MCF 10A (cell line): Measurements from ENCODE around the gene PCSK1. TPM values are rescaled to one million over a fixed set of nuclear protein-coding genes. Genes with fewer than 3 reads are reported as not detected.

ENCODE experiments used
- BruUV-seq: library from RNA; stranded (reverse); fragments of 400-500 nt; replicated peaks from 2 replicates; lab custom pipeline; 2021; lab: Mats Ljungman, UMichigan
- CTCF ChIA-PET: fragments of 300-600 bp; sonication (Branson Sonifier 250); formaldehyde crosslinking; extraction: SDS; loops from one replicate; lab custom pipeline; 2021; ENCODE audit warnings: antibody characterized with exemption, inconsistent platforms; lab: Yijun Ruan, JAX
- POLR2A ChIA-PET: fragments of 300-600, 350-650 bp; sonication (Branson Sonifier 250); formaldehyde crosslinking; extraction: SDS; loops from one replicate; lab custom pipeline; 2020; ENCODE audit warnings: antibody characterized with exemption, inconsistent platforms; lab: Yijun Ruan, JAX
- DNase-seq: peaks from one replicate; pipeline ENCODE4 v3.0.0-alpha.2; 2018; ENCODE audit not compliant: unreplicated experiment
- H3K27ac Mint-ChIP-seq: one replicate; pipeline ENCODE4 v1.8.0; 2022; ENCODE audit warnings: mild to moderate bottlenecking, low read depth, mixed read lengths; ENCODE audit not compliant: unreplicated experiment
- H3K27me3 Mint-ChIP-seq: one replicate; pipeline ENCODE4 v1.8.0; 2022; ENCODE audit warnings: mixed read lengths; ENCODE audit not compliant: insufficient read depth, unreplicated experiment
- H3K36me3 Mint-ChIP-seq: one replicate; pipeline ENCODE4 v1.8.0; 2022; ENCODE audit warnings: mild to moderate bottlenecking, moderate library complexity, mixed read lengths; ENCODE audit not compliant: insufficient read depth, unreplicated experiment
- H3K4me1 Mint-ChIP-seq: one replicate; pipeline ENCODE4 v1.8.0; 2022; ENCODE audit warnings: mixed read lengths; ENCODE audit not compliant: insufficient read depth, unreplicated experiment
- H3K4me3 Mint-ChIP-seq: one replicate; pipeline ENCODE4 v1.8.0; 2022; ENCODE audit warnings: mild to moderate bottlenecking, moderate library complexity, mixed read lengths; ENCODE audit not compliant: unreplicated experiment
- H3K9me3 Mint-ChIP-seq: one replicate; pipeline ENCODE4 v1.8.0; 2022; ENCODE audit warnings: mixed read lengths; ENCODE audit not compliant: unreplicated experiment
- intact Hi-C: fragments of 100-400 bp; cut with micrococcal nuclease; formaldehyde crosslinking; loops from 2 replicates; pipeline ENCODE4 v1.14.1; 2022
- total RNA-seq: library from RNA; stranded (reverse); gene quantifications from 2 replicates; pipeline ENCODE4 v1.2.3, GENCODE V29; 2022
- TF ChIP-seq, protein P1 (sequence below): fragments of 200-600 bp; IDR thresholded peaks from one replicate; pipeline ENCODE4 v1.8.0; 2022; ENCODE audit warnings: antibody characterized with exemption, mild to moderate bottlenecking; ENCODE audit not compliant: unreplicated experiment

Gene PCSK1
- total RNA-seq, 1 experiment from 2014 or later: 2.8 TPM

DNA sequence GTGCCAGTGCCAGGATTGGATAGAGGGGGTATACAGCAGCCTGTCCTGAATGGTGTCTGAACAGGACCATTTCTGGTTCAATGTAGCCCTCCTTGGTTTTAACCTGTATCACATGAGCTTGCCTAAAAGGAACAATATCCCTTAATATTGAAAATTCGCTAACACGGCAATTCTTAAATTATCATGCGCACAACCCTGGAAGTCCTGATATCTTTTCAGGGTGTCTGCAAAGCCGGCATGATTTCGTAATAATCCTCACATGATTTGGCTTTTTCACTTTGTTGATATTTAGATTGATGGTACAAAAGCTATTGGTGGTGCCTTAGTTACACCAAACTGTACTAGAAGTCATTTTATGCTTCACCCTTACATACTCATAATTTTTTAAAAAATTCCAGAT is 53.2 kb downstream of the PCSK1 start:
- TF ChIP-seq, protein P1, sequence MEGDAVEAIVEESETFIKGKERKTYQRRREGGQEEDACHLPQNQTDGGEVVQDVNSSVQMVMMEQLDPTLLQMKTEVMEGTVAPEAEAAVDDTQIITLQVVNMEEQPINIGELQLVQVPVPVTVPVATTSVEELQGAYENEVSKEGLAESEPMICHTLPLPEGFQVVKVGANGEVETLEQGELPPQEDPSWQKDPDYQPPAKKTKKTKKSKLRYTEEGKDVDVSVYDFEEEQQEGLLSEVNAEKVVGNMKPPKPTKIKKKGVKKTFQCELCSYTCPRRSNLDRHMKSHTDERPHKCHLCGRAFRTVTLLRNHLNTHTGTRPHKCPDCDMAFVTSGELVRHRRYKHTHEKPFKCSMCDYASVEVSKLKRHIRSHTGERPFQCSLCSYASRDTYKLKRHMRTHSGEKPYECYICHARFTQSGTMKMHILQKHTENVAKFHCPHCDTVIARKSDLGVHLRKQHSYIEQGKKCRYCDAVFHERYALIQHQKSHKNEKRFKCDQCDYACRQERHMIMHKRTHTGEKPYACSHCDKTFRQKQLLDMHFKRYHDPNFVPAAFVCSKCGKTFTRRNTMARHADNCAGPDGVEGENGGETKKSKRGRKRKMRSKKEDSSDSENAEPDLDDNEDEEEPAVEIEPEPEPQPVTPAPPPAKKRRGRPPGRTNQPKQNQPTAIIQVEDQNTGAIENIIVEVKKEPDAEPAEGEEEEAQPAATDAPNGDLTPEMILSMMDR: no peak
- CTCF ChIA-PET: interaction anchor here (0.6 kb wide), 2 partner anchors 35 to 783 kb away, joined by 3 to 5 read pairs; no protein-coding TSS in a partner anchor

DNA sequence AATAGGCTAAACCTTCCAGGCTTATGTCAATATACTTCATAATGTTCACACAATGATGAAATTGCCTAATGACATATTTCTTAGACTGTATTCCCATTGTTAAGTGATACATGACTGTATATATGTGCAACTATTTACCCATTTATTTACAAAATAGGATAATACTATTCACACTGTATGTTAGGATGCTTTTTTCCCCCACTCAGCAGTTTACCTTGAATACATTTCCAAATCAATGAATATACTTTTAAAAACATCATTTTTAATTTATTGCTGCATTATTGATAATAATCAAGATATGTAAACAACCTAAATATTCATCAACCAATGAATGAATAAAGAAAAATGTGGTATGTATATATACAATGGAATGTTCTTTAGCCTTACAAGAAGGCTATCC is 55.5 kb downstream of the PCSK1 start:
- no peaks in the 10 kb centered on the region for H3K4me1 Mint-ChIP-seq
- no peaks in the 10 kb centered on the region for H3K27me3 Mint-ChIP-seq
- TF ChIP-seq, protein P1: no peak
- ChIA-PET POLR2A (no interaction called here), CTCF (interaction anchor here (0.6 to 1.5 kb wide), 3 partner anchors 9 to 225 kb away, joined by 3 to 5 read pairs (median 3); no protein-coding TSS in a partner anchor)
- H3K36me3 Mint-ChIP-seq: no peaks in the 10 kb centered on the region
- no peak for DNase-seq
- H3K27ac Mint-ChIP-seq: no peak overlapping the region
- intact Hi-C loops: no loop called here
- no TSS peak for BruUV-seq
- H3K9me3 Mint-ChIP-seq: no peaks in the 10 kb centered on the region
- H3K4me3 Mint-ChIP-seq: no peak overlapping the region

More for the DNA sequence above, 53.2 kb downstream of the PCSK1 start:
- Mint-ChIP-seq H3K9me3 (no peaks in the 10 kb centered on the region), H3K27me3 (no peaks in the 10 kb centered on the region), H3K4me3 (no peak overlapping the region), H3K4me1 (peaks cover 16% of the 10 kb centered on the region), H3K27ac (no peak overlapping the region), H3K36me3 (no peaks in the 10 kb centered on the region)
- no peak for DNase-seq
- BruUV-seq: no TSS peak
- intact Hi-C loops: no loop called here
- POLR2A ChIA-PET: interaction anchor here (0.6 to 1.1 kb wide), 3 partner anchors 25 to 546 kb away, joined by 3 to 4 read pairs (median 4); no protein-coding TSS in a partner anchor

DNA sequence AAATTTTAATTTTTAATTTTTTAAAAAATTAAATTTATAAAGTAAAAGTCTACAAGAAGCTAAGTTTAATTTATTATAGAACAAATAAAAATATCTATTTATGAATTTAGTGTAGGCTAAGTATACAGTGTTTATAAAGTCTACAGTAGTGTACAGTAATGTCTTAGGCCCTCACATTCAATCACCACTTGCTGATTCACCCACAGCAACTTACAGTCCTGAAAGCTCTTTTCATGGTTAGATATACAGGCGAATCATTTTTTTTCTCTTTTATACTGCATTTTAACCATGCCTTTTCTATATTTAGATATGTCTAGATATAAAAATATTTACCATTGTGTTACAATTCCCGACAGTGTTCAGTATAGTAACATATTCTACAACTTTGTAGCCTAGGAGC is 55.9 kb downstream of the PCSK1 start:
- DNase-seq: no peak
- intact Hi-C loops: no loop called here

DNA sequence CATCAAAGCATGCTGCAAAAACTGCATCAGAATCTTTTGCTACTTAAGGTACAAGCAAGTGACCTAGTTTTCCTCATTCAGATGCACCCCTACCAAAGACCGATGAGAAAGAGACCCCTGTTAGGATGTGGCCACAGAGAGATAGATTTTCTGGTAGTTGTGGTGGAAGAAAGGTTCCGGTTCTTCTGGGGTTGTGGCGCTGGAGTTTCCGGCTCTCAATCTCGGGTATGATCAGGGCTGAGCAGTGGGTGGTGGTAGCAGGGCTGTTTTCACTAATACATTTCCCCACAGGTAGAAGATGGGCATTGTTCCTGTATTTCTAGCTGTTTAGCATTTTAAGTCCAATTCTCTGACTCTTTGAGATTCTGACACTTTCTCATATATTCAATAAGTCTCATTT is 58.4 kb downstream of the PCSK1 start:
- DNase-seq: no peak
- intact Hi-C loops: no loop called here
- CTCF ChIA-PET: interaction anchor here (1.4 kb wide), 1 partner anchor 227 kb away, joined by 4 read pairs; no protein-coding TSS in a partner anchor
- no peaks in the 10 kb centered on the region for H3K9me3 Mint-ChIP-seq
- no peaks in the 10 kb centered on the region for H3K4me1 Mint-ChIP-seq
- no peaks in the 10 kb centered on the region for H3K27me3 Mint-ChIP-seq
- no peak overlapping the region for H3K4me3 Mint-ChIP-seq
- TF ChIP-seq, protein P1: no peak
- POLR2A ChIA-PET: no interaction called here
- H3K27ac Mint-ChIP-seq: no peak overlapping the region
- no peaks in the 10 kb centered on the region for H3K36me3 Mint-ChIP-seq
- no TSS peak for BruUV-seq

More for the DNA sequence above, 55.9 kb downstream of the PCSK1 start:
- no TSS peak for BruUV-seq
- ChIA-PET POLR2A (no interaction called here), CTCF (interaction anchor here (0.6 to 1.5 kb wide), 2 partner anchors 9 to 225 kb away, joined by 3 to 5 read pairs; no protein-coding TSS in a partner anchor)
- H3K27me3 Mint-ChIP-seq: no peaks in the 10 kb centered on the region
- H3K4me3 Mint-ChIP-seq: no peak overlapping the region
- no peaks in the 10 kb centered on the region for H3K9me3 Mint-ChIP-seq
- no peaks in the 10 kb centered on the region for H3K4me1 Mint-ChIP-seq
- H3K27ac Mint-ChIP-seq: no peak overlapping the region
- TF ChIP-seq, protein P1: no peak
- H3K36me3 Mint-ChIP-seq: no peaks in the 10 kb centered on the region
